OCI-LY7 (cell line): ENCODE measurements around the gene TMX4.

Experiments used
- CTCF ChIP-seq: fragments of 200-600 bp; sonication (generic); conservative IDR thresholded peaks from 2 replicates; pipeline ENCODE4 v1.5.1; 2014; ENCODE audit warnings: mild to moderate bottlenecking, antibody characterized with exemption, low read length, moderate library complexity, mixed read lengths
- EZH2phosphoT487 ChIP-seq: fragments of 200-600 bp; sonication (generic); IDR thresholded peaks from 2 replicates; pipeline ENCODE4 v1.6.1; 2018; ENCODE audit warnings: low read depth, borderline replicate concordance, mild to moderate bottlenecking, mixed run types, antibody characterized with exemption, low read length, moderate library complexity, mixed read lengths

DNA sequence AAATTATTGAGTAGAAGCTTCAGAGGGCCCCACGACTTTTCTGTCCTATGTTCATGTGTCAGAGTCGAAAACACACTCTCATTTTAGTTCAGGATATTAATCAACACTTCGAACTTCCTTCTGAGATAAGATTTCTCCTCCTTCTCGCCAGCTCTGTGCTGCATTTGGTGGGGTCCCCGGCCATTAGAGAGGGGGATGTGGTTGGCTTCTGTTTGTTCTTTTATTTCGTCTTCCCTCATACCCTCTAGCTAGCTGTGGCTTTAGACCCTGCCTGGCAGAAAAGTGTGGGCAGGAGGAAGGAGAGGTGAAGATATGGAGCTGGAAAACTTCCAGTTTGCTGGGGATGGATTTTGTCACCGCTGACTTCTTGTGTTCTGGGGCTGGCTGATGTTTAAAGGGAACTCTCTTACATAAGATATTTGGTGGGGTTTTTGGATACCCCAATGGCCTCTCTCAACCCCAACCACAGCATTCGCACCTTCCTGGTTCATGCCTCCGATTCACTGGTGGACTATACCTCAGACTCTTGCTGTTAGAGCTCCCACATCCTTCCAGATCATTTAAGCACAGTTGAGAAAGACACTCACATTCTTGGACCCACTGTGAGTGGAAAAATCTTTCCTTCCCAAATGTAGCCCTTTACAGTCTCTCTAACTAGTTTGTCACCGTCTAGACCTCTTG lies 30.7 kb upstream of the TMX4 start:
- TF ChIP-seq CTCF = no peak
- TF ChIP-seq EZH2phosphoT487 = no peak
